Fibroblast of pulmonary artery (primary cell): Measurements from ENCODE around the gene AMH.

ENCODE experiments used
- DNase-seq: peaks from one replicate; pipeline ENCODE4 v3.0.0-alpha.2; 2010; ENCODE audit warnings: low read depth
- H3K4me3 ChIP-seq: replicated peaks from 2 replicates; pipeline ENCODE4 v1.5.1; 2011; ENCODE audit warnings: low read depth, mild to moderate bottlenecking, control low read depth, low read length, moderate library complexity
- CTCF ChIP-seq: IDR thresholded peaks from 2 replicates; pipeline ENCODE4 v1.5.1; 2011; ENCODE audit warnings: mild to moderate bottlenecking, control low read depth, low read length, inconsistent platforms; ENCODE audit errors: missing control alignments

AMH gene

GRCh38 chr19:2287585-2288337 is 38.6 kb downstream of the AMH start:
- DNase-seq: no peak
- no peak overlapping the region for H3K4me3 ChIP-seq
- no peak for TF ChIP-seq CTCF

- no peak for TF ChIP-seq CTCF
- DNase-seq: no peak
- no peak overlapping the region for H3K4me3 ChIP-seq
These were observed 39.3 kb downstream of the AMH start for GRCh38 chr19:2288338-2288817.

GRCh38 chr19:2288818-2289713 is 39.9 kb downstream of the AMH start:
- no peak for TF ChIP-seq CTCF
- DNase-seq: no peak
- H3K4me3 ChIP-seq: no peak overlapping the region

- no peak for TF ChIP-seq CTCF
- H3K4me3 ChIP-seq: no peak overlapping the region
- DNase-seq: no peak
These were observed 40.8 kb downstream of the AMH start for GRCh38 chr19:2289714-2290435.

GRCh38 chr19:2290441-2291184 is 41.5 kb downstream of the AMH start:
- no peak overlapping the region for H3K4me3 ChIP-seq
- no peak for DNase-seq
- TF ChIP-seq CTCF: no peak

- DNase-seq: no peak
- no peak overlapping the region for H3K4me3 ChIP-seq
- TF ChIP-seq CTCF: no peak
These were observed 42.1 kb downstream of the AMH start for GRCh38 chr19:2291185-2291751.
